ENCODE measurements around the gene AAK1. TPM values are rescaled to one million over a fixed set of nuclear protein-coding genes. Genes with fewer than 3 reads are reported as not detected.

The AAK1 gene
- total RNA-seq, 1 experiment from 2014 or later, result 30.6 TPM

- H3K4me3 Mint-ChIP-seq, result no peak overlapping the region
- no peak for DNase-seq
- H2BK20ac ChIP-seq (ENCODE audit: low read depth, low read length, poor library complexity, severe bottlenecking), result no peak overlapping the region
- H2AFZ ChIP-seq (ENCODE audit: low read length), result no peak overlapping the region
- H3K27ac Mint-ChIP-seq, result 0 out of 7 replicates have a peak overlapping the region, but pooled peaks of 1 of the 3 experiments have one; percentile 23
- H3K9me3 Mint-ChIP-seq, result no peaks in the 10 kb centered on the region
- no peak overlapping the region for H2BK15ac ChIP-seq (ENCODE audit: low read depth, low read length)
- no peak overlapping the region for H3K14ac ChIP-seq (ENCODE audit: insufficient read depth, low read length)
- no peaks in the 10 kb centered on the region; the same call in 1 of the 2 replicates for H3K4me1 ChIP-seq (ENCODE audit: insufficient read depth, low read length)
- H3K23ac ChIP-seq (ENCODE audit: insufficient read length, low read depth, low read length), result no peak overlapping the region
- H2BK120ac ChIP-seq (ENCODE audit: low read depth, low read length, poor library complexity, severe bottlenecking), result no peak overlapping the region
- no peak overlapping the region for H3K18ac ChIP-seq (ENCODE audit: insufficient read length, low read depth, low read length)
- H2BK12ac ChIP-seq (ENCODE audit: insufficient read length, low read depth, low read length), result no peak overlapping the region
- no peak overlapping the region for H4K91ac ChIP-seq (ENCODE audit: insufficient read length, low read depth, low read length)
- no CpG with 5 or more reads among the region's 4 CpGs for WGBS (ENCODE audit: extremely low coverage, insufficient read length, low lambda C conversion rate)
- no peak overlapping the region for H4K8ac ChIP-seq (replicated peaks; ENCODE audit: insufficient read length, low read depth, low read length)
- no peak overlapping the region for H2BK5ac ChIP-seq (ENCODE audit: insufficient read length, low read length)
- H2AK5ac ChIP-seq (ENCODE audit: insufficient read length, low read length), result no peak overlapping the region
- H3K4ac ChIP-seq (ENCODE audit: low read depth, low read length), result no peak overlapping the region
- no peak for TF ChIP-seq CTCF (conservative IDR thresholded peaks at IDR 0.05)
- no peaks in the 10 kb centered on the region for H3K36me3 Mint-ChIP-seq (ENCODE audit: insufficient read depth in 1 of 3, low read depth in 3 of 3)
- no peaks in the 10 kb centered on the region for H3K23me2 ChIP-seq (ENCODE audit: insufficient read length, low read depth, low read length, poor library complexity, severe bottlenecking)
- H3K4me1 Mint-ChIP-seq, result peaks cover 0 to 3% of the 10 kb centered on the region in 2 experiments; a peak in 2 of 4 replicates
- no peaks in the 10 kb centered on the region for H3K9me3 ChIP-seq (ENCODE audit: control insufficient read depth, low read depth, low read length)
- H3K79me1 ChIP-seq (ENCODE audit: insufficient read depth, low read depth, low read length, poor library complexity, severe bottlenecking), result no peaks in the 10 kb centered on the region
- no peak overlapping the region for H3K4me2 ChIP-seq (ENCODE audit: insufficient read depth, insufficient read length, low read length)
- no peaks in the 10 kb centered on the region for H4K20me1 ChIP-seq (ENCODE audit: control insufficient read depth, insufficient read depth, insufficient read length)
- no peak overlapping the region for H3K9ac ChIP-seq (ENCODE audit: extremely low read depth, insufficient read length, low read length)
- H3K56ac ChIP-seq (ENCODE audit: insufficient read length, low read depth, low read length), result no peak overlapping the region
- no peak overlapping the region for H3K27ac ChIP-seq (ENCODE audit: insufficient read length, low read depth, low read length)
- no peaks in the 10 kb centered on the region for H3K27me3 Mint-ChIP-seq (ENCODE audit: low read depth)
- H3K79me2 ChIP-seq (ENCODE audit: insufficient read depth, low read length), result no peaks in the 10 kb centered on the region; the same call in 1 of the 2 replicates
- H3K27me3 ChIP-seq (ENCODE audit: insufficient read depth, low read length), result no peaks in the 10 kb centered on the region
- H4K5ac ChIP-seq (ENCODE audit: insufficient read length, low read depth, low read length), result no peak overlapping the region
- H3T11ph ChIP-seq (ENCODE audit: low read length), result no peak overlapping the region
Observed at GRCh38 chr2:69600425-69600824, 43.1 kb downstream of the AAK1 start.
